Type B pancreatic cell (in vitro differentiated cells): ENCODE measurements around the gene BCL7A. TPM values are rescaled to one million over a fixed set of nuclear protein-coding genes. Genes with fewer than 3 reads are reported as not detected.

Experiments used
- DNase-seq: peaks from one replicate; pipeline ENCODE4 v3.0.0; 2021; ENCODE audit warnings: mixed read lengths; ENCODE audit not compliant: unreplicated experiment; ENCODE audit errors: extremely low spot score
- H3K27ac Mint-ChIP-seq: 2 replicates; pipeline ENCODE4 v1.8.0; 2021; ENCODE audit warnings: mild to moderate bottlenecking, mixed read lengths
- H3K27me3 Mint-ChIP-seq: 2 replicates; pipeline ENCODE4 v1.8.0; 2021; ENCODE audit warnings: mixed read lengths
- H3K36me3 Mint-ChIP-seq: 2 replicates; pipeline ENCODE4 v1.8.0; 2021; ENCODE audit warnings: mixed read lengths
- H3K4me1 Mint-ChIP-seq: one replicate; pipeline ENCODE4 v1.8.0; 2021; ENCODE audit warnings: mixed read lengths; ENCODE audit not compliant: unreplicated experiment
- H3K4me3 Mint-ChIP-seq: 2 replicates; pipeline ENCODE4 v1.8.0; 2021; ENCODE audit warnings: mild to moderate bottlenecking, mixed read lengths
- H3K9me3 Mint-ChIP-seq: 2 replicates; pipeline ENCODE4 v1.8.0; 2021; ENCODE audit warnings: mixed read lengths
- CTCF ChIP-seq: fragments of 200-600 bp; sonication (generic); conservative IDR thresholded peaks from 2 replicates; pipeline ENCODE4 v1.5.0; 2021; ENCODE audit warnings: antibody characterized with exemption, mild to moderate bottlenecking
- total RNA-seq: library from RNA; stranded (reverse); gene quantifications from 2 replicates; pipeline ENCODE4 v1.2.1, GENCODE V29; 2021; ENCODE audit warnings: low replicate concordance

Gene BCL7A
- total RNA-seq, 1 donor from 2014 or later, result 30.9 TPM

GRCh38 chr12:122020795-122021192 lies 890 bp upstream of the BCL7A start:
- H3K27ac Mint-ChIP-seq, result peak overlapping the region; percentile 88
- peaks cover 7% of the 10 kb centered on the region for H3K27me3 Mint-ChIP-seq
- H3K9me3 Mint-ChIP-seq, result peaks cover 3% of the 10 kb centered on the region
- no peak for TF ChIP-seq CTCF
- H3K36me3 Mint-ChIP-seq, result no peaks in the 10 kb centered on the region
- H3K4me1 Mint-ChIP-seq, result peaks cover 10% of the 10 kb centered on the region
- H3K4me3 Mint-ChIP-seq, result peak overlapping the region; percentile 93
- DNase-seq, result no peak

GRCh38 chr12:122021193-122021821 lies 377 bp upstream of the BCL7A start:
- TF ChIP-seq CTCF, result no peak
- H3K27ac Mint-ChIP-seq, result peak overlapping the region; percentile 88
- no peaks in the 10 kb centered on the region for H3K36me3 Mint-ChIP-seq
- peaks cover 3% of the 10 kb centered on the region for H3K9me3 Mint-ChIP-seq
- peaks cover 7% of the 10 kb centered on the region for H3K27me3 Mint-ChIP-seq
- H3K4me3 Mint-ChIP-seq, result peak overlapping the region; percentile 94
- H3K4me1 Mint-ChIP-seq, result peaks cover 10% of the 10 kb centered on the region
- DNase-seq, result no peak

- Mint-ChIP-seq H3K4me3 (peak overlapping the region; percentile 91), H3K36me3 (no peaks in the 10 kb centered on the region), H3K27me3 (peaks cover 7% of the 10 kb centered on the region), H3K27ac (peak overlapping the region; percentile 91), H3K9me3 (peaks cover 3% of the 10 kb centered on the region), H3K4me1 (peaks cover 14% of the 10 kb centered on the region)
- no peak for TF ChIP-seq CTCF
- no peak for DNase-seq
These were observed 982 bp downstream of the BCL7A start for GRCh38 chr12:122022393-122023338.

GRCh38 chr12:122023339-122024131 lies 1.9 kb downstream of the BCL7A start:
- H3K27ac Mint-ChIP-seq, result peak overlapping the region; percentile 91
- H3K36me3 Mint-ChIP-seq, result no peaks in the 10 kb centered on the region
- no peak for DNase-seq
- H3K4me1 Mint-ChIP-seq, result peaks cover 18% of the 10 kb centered on the region
- H3K27me3 Mint-ChIP-seq, result peaks cover 7% of the 10 kb centered on the region
- no peak for TF ChIP-seq CTCF
- H3K9me3 Mint-ChIP-seq, result peaks cover 1% of the 10 kb centered on the region
- peak overlapping the region; percentile 91 for H3K4me3 Mint-ChIP-seq

GRCh38 chr12:122024132-122024785 lies 2.6 kb downstream of the BCL7A start:
- H3K9me3 Mint-ChIP-seq, result no peaks in the 10 kb centered on the region
- peaks cover 7% of the 10 kb centered on the region for H3K27me3 Mint-ChIP-seq
- peak overlapping the region; percentile 67 for H3K4me3 Mint-ChIP-seq
- peaks cover 25% of the 10 kb centered on the region for H3K4me1 Mint-ChIP-seq
- H3K27ac Mint-ChIP-seq, result peak overlapping the region; percentile 39
- no peak for DNase-seq
- TF ChIP-seq CTCF, result no peak
- no peaks in the 10 kb centered on the region for H3K36me3 Mint-ChIP-seq
